Inflammatory macrophage (primary cell): ENCODE results near the gene EML1.

Source experiments
- DNase-seq, 2 donors: peaks; one replicate each; pipeline ENCODE4 v3.0.0-alpha.2; 2020 to 2022

Gene EML1

GRCh38 chr14:99876406-99876805, 83.2 kb downstream of the EML1 start:
- no peak for DNase-seq

DNA sequence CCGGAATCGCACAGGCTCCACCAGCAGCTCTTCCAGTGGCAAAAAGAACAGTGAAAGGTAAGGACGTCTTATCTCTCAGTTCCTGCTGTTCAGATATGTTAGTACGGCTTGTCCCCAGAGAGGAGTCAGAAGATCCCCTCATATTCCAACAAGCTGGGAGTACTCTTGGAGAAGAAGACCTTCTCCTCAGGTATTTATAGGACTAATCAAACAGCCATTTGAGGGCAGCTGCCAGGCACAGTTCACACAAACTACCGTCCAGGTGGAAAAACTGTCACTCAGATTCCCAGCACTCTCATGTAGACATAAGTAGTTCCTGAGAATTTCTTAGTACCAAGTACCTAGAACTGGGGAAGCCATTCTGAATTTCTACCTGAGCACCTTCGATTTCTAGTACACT, 85.3 kb downstream of the EML1 start:
- no peak for DNase-seq

- DNase-seq: no peak
These were observed 86.4 kb downstream of the EML1 start for GRCh38 chr14:99879401-99880295.

GRCh38 chr14:99880651-99881420, 87.6 kb downstream of the EML1 start:
- DNase-seq: no peak

GRCh38 chr14:99883866-99884650, 90.8 kb downstream of the EML1 start:
- no peak for DNase-seq

DNA sequence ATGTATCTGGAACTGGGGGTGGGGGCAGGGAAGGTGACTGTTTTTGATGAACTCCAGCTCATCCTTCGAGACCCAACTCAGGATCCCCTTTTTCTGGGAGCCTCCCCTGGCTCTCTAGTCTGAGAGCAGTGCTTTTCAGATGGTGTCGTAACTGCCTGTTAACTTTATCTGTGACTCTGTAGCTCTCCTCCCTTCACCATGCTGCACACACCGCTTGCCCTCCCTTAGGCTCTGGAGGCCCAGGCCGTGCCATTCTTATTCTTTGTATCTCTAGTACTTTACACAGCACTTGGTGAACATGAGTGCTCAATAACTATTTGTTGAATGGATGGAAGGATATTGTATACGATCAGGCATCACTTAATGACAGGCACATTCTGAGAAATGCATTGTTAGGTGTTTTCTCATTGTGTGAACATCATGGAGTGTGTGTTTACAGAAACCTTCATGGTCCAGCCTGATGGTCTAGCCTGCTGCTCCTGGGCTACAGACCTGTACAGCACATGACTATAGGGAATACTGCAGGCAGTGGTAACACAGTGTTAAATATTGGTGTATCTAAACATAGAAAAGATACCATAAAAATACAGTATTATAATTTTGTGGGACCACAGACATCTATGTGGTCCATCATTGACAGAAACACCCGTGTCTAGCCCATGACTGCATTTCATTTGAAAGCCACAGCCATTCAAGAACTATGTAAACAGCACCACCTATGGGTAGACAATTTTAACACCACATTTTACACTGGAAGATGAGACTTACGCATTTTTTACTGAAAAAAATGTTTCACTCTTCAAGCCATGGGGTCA, 91.8 kb downstream of the EML1 start:
- DNase-seq: peak; percentile 62 to 68

DNA sequence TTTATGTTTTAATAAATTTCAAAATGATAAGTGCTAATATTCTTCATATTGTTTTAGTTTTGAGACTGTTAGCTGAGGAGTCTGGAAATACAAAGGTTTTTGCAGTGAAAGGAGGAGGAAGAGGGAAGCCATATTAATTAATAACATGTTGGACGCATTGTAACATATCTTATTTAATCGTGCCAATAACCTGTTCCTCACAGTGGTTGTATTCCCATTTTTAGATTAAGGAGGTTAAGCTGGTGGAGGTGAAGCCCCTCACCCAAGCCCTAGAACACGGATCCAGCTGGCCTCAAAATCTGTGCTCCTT, 92.4 kb downstream of the EML1 start:
- no peak for DNase-seq

- DNase-seq: no peak
These were observed 94.2 kb downstream of the EML1 start for GRCh38 chr14:99887407-99887806.

- no peak for DNase-seq
These were observed 94.9 kb downstream of the EML1 start for GRCh38 chr14:99888149-99888548.

GRCh38 chr14:99889268-99889667, 96.1 kb downstream of the EML1 start:
- no peak for DNase-seq

DNA sequence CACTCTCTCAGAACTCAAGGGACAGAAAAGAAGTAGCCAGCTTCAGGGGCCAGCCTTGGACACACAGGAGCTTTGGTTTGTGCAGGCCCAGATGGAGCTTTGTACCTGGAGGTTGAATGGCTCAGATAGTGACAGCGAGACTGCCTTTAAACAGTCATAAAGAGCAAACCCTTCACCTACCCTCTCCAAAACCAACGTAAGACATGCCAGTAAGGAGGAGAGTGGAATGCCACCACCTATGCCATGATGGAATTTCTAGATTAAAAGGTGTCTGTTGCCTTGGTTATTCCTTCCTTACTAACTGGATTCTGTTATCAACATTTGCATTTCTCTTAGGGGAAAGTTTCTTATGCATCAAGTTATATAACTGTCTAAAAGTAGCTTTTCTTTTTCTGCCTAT, 98.1 kb downstream of the EML1 start:
- DNase-seq: no peak

DNA sequence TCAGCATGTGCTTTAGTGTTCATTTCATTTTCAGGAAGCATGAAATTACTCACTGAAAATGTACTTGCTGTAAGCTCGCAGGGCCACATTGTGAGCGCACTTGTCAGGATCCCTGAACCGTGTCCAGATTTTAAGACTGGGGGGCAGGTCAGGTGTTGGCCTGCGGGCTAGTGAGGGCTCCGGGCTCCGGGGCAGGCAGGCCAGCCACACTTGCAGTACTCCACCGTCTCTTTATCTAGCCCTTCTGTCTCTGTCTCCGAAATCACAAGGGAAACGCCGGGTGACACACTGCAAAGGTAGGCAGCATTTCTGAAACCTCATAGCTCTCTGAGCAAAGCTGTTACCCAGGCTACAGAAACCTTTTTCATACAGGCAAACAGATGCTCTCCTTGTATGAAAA, 98.7 kb downstream of the EML1 start:
- no peak for DNase-seq

- no peak for DNase-seq
These were observed 99.2 kb downstream of the EML1 start for GRCh38 chr14:99892406-99892805.

DNA sequence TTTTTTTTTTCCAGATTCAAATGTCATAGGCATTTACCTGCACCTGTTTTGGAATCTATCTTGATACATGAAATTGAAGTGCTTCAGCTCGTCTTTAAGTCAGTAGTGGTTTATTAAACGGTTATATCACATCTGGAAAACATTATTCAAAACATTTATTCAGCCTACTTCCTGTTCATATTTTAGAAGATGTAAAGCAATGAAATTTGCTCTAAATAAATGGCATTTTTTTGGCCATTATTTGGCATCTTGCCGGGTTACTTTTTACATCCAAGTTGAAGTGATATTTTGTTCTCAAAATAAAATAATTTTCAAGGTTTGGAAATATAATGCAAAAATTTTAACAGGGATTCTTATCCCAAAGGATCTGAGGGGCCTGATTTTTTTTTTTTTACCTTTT, 103.1 kb downstream of the EML1 start:
- no peak for DNase-seq

DNA sequence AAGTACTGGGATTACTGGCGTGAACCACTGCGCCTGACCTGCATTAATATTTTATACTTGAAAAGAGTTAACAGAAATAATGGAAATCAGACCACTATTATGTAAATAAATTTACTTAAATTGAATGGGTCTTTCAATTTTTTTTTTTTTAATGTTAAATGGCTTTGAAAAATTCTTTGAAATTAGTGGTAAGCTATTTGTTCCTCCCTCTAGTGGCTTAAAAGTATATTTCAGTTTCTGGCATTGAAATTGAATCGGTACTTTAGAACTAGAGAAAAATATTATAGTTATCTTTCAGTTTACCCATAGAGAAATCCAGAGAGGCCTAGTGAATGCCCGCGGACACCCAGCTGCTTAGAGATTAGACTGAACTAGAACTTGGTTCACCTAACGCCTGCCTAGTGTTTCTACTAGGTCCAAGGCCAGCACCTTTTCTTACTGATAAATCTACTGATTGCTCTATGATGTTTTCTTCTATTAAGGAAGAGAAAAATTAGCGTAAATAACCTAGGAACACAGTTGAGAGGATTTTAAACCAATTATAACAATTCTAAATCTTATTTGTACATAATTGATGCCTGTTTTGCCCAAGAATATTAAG, 106.5 kb downstream of the EML1 start:
- peak in 1 of 2 donors; percentile 12 for DNase-seq

DNA sequence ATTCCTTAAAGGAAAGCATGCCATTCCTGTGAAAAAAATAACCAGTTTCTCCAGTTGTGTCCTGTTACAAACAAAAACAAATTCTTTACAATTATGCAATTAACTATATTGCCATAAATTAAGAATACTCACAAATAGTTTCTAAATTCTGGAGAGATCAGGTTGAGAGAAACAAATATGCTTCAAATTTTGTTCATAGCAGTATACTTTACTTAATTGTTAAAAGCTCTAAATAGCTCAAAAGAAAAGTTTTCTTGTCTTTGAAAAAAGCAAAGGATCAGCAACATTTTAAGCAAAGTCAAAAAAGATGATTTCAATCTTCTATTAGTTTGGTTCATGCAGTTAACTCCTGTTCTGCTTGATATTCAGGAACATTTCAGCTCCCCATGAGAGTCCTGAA, 109.7 kb downstream of the EML1 start:
- DNase-seq: no peak

GRCh38 chr14:99904506-99904905, 111.3 kb downstream of the EML1 start:
- no peak for DNase-seq

GRCh38 chr14:99905121-99905520, 111.9 kb downstream of the EML1 start:
- no peak for DNase-seq

GRCh38 chr14:99907761-99908652, 114.8 kb downstream of the EML1 start:
- no peak for DNase-seq

DNA sequence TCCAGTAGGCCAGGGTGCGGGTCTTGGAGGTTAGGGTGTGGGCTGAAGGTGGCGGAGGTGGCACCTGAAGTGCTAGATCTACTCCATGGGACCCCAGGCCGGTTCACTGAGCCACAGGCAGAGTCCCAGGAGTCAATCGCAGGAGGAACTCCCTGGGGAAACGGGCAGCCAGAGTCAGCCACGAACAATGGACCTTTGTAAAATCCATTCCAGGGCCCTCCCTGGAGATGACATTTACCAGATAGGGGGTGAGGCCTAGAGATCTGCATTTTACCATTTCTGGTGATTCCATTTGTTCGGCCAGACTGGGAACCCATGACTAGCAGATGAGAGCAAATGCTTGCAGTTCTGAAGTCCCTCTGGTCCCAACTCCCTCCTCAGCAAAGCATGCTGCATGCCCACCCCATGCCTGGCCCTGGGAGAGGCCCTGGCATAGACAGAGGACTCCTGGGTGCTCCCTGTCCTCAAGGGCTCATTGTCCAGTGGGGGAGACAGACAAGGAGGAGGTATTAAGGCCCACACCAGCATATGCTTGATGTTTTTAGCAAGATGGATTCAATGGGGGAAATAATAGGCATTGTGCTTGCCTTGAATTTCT, 115.5 kb downstream of the EML1 start:
- no peak for DNase-seq
